ENCODE measurements around the gene BAAT.

DNA sequence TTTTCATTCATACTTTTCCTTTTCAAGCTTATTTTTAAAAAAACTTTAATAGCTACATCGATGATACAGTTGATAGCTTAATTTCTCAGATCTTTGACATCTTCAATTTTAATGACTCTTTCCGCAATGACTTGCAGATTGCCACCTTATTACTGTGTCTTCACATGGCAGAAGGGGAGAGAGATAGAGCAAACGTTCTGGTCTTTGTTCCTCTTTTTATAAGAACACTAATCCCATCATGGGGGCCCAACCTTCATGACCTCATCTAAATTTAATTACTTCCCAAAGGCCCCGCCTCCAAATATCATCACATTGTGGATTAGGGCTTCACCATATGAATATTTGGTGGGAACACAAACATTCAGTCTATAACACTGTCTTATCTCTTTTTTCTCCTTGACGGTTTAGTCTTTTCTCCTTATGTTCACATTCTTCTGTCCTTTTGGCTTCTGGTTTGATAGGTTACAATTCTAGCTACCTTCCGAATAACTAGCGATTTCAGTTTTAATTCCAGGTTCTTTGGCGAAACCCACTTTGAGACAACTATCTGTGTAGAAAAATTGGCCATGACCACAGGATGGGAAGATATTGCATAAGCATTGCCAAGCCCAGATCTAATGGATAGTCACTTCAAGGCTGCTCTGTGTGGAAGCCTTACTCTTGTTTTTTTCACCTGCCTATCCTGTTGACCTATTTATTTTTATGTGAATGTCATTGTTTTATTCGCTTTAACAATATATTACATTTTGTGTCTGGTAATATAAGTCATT, 18.9 kb upstream of the BAAT start:
- TF ChIP-seq FOXA1 (IDR thresholded peaks at IDR 0.05) (no peak), FOXM1 (IDR thresholded peaks at IDR 0.05; ENCODE audit: borderline replicate concordance) (no peak), FOXK2 (IDR thresholded peaks at IDR 0.05) (no peak), SUZ12 (IDR thresholded peaks at IDR 0.05) (no peak), NFRKB (IDR thresholded peaks at IDR 0.05) (no peak), BHLHE40 (IDR thresholded peaks at IDR 0.05; ENCODE audit: borderline replicate concordance) (no peak), LEF1 (IDR thresholded peaks at IDR 0.05; ENCODE audit: borderline replicate concordance) (no peak), ZNF384 (IDR thresholded peaks at IDR 0.05) (no peak)
- TF ChIP-seq, protein P1, sequence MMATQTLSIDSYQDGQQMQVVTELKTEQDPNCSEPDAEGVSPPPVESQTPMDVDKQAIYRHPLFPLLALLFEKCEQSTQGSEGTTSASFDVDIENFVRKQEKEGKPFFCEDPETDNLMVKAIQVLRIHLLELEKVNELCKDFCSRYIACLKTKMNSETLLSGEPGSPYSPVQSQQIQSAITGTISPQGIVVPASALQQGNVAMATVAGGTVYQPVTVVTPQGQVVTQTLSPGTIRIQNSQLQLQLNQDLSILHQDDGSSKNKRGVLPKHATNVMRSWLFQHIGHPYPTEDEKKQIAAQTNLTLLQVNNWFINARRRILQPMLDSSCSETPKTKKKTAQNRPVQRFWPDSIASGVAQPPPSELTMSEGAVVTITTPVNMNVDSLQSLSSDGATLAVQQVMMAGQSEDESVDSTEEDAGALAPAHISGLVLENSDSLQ (IDR thresholded peaks at IDR 0.05): no peak

Measured in HEK293T (cell line).